Measurements from ENCODE around the gene ATIC. TPM values are rescaled to one million over a fixed set of nuclear protein-coding genes. Genes with fewer than 3 reads are reported as not detected.

ATIC gene
- total RNA-seq, 1 donor from 2014 or later = 145 TPM

DNA sequence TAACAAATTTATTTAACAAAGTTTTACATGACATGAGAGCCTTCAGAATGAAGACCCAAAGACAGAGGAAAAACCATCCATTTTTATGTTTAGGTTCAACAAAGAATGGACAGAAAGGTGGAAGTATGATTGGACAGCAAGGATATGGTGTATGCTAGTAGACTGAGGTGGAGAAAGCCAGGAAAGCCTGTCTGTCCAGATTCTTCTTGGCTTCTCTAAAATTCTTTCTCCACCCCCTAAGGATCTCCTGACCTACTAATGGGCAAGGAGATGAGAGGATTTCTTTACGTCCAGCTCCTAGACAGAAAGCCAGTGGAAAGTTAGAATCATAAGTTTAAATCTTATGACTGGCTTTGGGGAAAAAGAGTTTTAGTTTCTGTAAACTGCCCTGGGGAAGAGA is 3.0 kb downstream of the ATIC start:
- Mint-ChIP-seq H3K27ac (no peak overlapping the region), H3K4me3 (ENCODE audit: low read depth) (no peak overlapping the region), H3K9me3 (ENCODE audit: low read depth) (no peaks in the 10 kb centered on the region), H3K36me3 (ENCODE audit: insufficient read depth) (peaks cover 34% of the 10 kb centered on the region), H3K27me3 (no peaks in the 10 kb centered on the region), H3K4me1 (ENCODE audit: low read depth) (peaks cover 19% of the 10 kb centered on the region)
- DNase-seq (ENCODE audit: low spot score, unreplicated experiment) = no peak
- TF ChIP-seq, protein P1, sequence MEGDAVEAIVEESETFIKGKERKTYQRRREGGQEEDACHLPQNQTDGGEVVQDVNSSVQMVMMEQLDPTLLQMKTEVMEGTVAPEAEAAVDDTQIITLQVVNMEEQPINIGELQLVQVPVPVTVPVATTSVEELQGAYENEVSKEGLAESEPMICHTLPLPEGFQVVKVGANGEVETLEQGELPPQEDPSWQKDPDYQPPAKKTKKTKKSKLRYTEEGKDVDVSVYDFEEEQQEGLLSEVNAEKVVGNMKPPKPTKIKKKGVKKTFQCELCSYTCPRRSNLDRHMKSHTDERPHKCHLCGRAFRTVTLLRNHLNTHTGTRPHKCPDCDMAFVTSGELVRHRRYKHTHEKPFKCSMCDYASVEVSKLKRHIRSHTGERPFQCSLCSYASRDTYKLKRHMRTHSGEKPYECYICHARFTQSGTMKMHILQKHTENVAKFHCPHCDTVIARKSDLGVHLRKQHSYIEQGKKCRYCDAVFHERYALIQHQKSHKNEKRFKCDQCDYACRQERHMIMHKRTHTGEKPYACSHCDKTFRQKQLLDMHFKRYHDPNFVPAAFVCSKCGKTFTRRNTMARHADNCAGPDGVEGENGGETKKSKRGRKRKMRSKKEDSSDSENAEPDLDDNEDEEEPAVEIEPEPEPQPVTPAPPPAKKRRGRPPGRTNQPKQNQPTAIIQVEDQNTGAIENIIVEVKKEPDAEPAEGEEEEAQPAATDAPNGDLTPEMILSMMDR (IDR thresholded peaks at IDR 0.05; ENCODE audit: unreplicated experiment) = no peak

DNA sequence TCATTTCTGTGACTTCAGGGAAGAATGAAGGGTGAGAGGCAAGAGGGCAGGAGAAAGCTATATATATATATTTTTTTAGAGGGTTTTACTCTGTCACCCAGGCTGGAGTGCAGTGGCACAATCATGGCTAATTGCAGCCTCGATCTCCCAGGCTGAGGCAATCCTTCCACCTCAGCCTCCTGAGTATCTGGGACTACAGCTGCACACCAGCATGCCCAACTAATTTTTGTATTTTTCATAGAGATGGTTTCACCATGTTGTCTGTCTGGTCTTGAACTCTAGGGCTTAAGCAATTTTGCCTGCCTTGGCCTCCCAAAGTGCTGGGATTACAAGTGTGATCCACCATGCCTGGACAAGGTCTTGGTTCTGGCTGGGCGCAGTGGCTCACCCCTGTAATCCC is 3.4 kb downstream of the ATIC start:
- TF ChIP-seq, protein P1 (IDR thresholded peaks at IDR 0.05; ENCODE audit: unreplicated experiment) = no peak
- H3K27ac Mint-ChIP-seq = no peak overlapping the region
- no peaks in the 10 kb centered on the region for H3K9me3 Mint-ChIP-seq (ENCODE audit: low read depth)

DNA sequence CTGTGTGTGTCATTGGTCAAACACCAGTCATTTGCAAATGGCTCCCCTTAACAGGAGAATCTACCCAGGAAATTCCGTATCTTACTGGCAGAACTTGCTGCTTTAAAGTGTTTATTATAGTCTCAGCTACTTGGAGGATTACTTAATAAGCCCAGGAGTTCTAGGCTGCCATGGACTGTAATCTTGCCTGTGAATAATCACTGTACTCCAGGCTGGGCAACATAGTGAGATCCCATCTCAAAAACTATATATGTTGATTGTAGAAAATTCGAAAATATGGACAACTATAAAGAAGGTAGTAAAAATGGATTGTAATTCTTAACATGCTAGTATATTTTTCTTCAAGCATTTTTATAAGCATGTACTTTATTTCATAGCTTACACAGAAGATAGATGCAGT is 4.5 kb downstream of the ATIC start:
- Mint-ChIP-seq H3K9me3 (ENCODE audit: low read depth) (no peaks in the 10 kb centered on the region), H3K27ac (peak overlapping the region; percentile 58), H3K27me3 (no peaks in the 10 kb centered on the region), H3K36me3 (ENCODE audit: insufficient read depth) (peaks cover 46% of the 10 kb centered on the region), H3K4me1 (ENCODE audit: low read depth) (peaks cover 19% of the 10 kb centered on the region), H3K4me3 (ENCODE audit: low read depth) (no peak overlapping the region)
- DNase-seq (ENCODE audit: low spot score, unreplicated experiment) = no peak
- TF ChIP-seq, protein P1 (IDR thresholded peaks at IDR 0.05; ENCODE audit: unreplicated experiment) = no peak

More for the DNA sequence above, 3.4 kb downstream of the ATIC start:
- DNase-seq (ENCODE audit: low spot score, unreplicated experiment) = no peak
- Mint-ChIP-seq H3K36me3 (ENCODE audit: insufficient read depth) (peaks cover 37% of the 10 kb centered on the region), H3K4me1 (ENCODE audit: low read depth) (peaks cover 19% of the 10 kb centered on the region), H3K4me3 (ENCODE audit: low read depth) (no peak overlapping the region), H3K27me3 (no peaks in the 10 kb centered on the region)

DNA sequence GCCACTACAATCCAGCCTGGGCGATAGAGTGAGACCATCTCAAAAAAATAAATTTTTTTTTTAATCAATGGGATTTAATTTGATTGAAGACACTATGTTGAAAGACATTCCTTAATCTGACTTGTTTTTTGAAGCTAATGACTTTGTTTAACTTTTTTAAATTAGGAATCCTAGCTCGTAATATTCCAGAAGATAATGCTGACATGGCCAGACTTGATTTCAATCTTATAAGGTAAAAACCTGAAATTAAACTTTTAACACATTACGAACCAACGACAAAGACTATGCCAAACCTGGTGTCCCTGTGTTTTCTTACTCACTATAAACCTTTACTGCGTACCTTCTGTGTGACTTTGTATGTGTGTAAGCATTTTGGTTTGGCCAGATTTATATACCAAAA is 7.6 kb downstream of the ATIC start:
- no peak for DNase-seq (ENCODE audit: low spot score, unreplicated experiment)
- H3K4me1 Mint-ChIP-seq (ENCODE audit: low read depth) = peaks cover 5% of the 10 kb centered on the region
- H3K9me3 Mint-ChIP-seq (ENCODE audit: low read depth) = peaks cover 4% of the 10 kb centered on the region
- H3K36me3 Mint-ChIP-seq (ENCODE audit: insufficient read depth) = peaks cover 58% of the 10 kb centered on the region
- no peaks in the 10 kb centered on the region for H3K27me3 Mint-ChIP-seq
- no peak overlapping the region for H3K27ac Mint-ChIP-seq
- H3K4me3 Mint-ChIP-seq (ENCODE audit: low read depth) = no peak overlapping the region
- TF ChIP-seq, protein P1 (IDR thresholded peaks at IDR 0.05; ENCODE audit: unreplicated experiment) = no peak

DNA sequence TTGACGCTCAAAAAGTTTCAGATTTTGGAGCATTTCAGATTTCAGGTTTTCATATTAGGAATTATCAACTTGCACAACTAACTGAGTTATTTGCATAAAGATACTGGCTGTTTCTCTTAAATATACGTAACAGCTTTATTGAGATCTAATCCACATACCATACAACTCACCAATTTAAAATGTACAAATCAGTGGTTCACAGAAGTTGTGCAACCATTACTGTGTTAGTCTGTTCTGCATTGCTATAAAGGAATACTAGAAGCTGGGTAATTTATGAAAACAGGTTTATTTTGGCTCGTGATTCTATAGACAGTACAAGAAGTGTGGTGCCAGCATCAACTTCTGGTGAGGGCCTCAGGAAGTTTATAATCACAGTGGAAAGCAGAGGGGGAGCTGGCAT is 8.2 kb downstream of the ATIC start:
- TF ChIP-seq, protein P1 (IDR thresholded peaks at IDR 0.05; ENCODE audit: unreplicated experiment) = no peak
- H3K9me3 Mint-ChIP-seq (ENCODE audit: low read depth) = peaks cover 4% of the 10 kb centered on the region
- H3K27ac Mint-ChIP-seq = no peak overlapping the region
- H3K4me3 Mint-ChIP-seq (ENCODE audit: low read depth) = no peak overlapping the region
- H3K36me3 Mint-ChIP-seq (ENCODE audit: insufficient read depth) = peaks cover 55% of the 10 kb centered on the region
- DNase-seq (ENCODE audit: low spot score, unreplicated experiment) = no peak
- no peaks in the 10 kb centered on the region for H3K27me3 Mint-ChIP-seq
- peaks cover under 1% of the 10 kb centered on the region for H3K4me1 Mint-ChIP-seq (ENCODE audit: low read depth)
